Activated CD8-positive, alpha-beta T cell treated with anti-CD3 and anti-CD28 coated beads for 36 hours (primary cell): ENCODE measurements around the gene PCP4. TPM values are rescaled to one million over a fixed set of nuclear protein-coding genes. Genes with fewer than 3 reads are reported as not detected.

Experiments
- ATAC-seq: fragments of 200-7000 bp; cut with Tn5 transposase; one replicate; pipeline ENCODE4 v1.10.0; 2021; ENCODE audit warnings: mild to moderate bottlenecking, moderate library complexity
- CTCF ChIA-PET: fragments of 350-600 bp; sonication (Branson Sonifier 250); formaldehyde crosslinking; loops from one replicate; lab custom pipeline; 2021; ENCODE audit warnings: antibody characterized with exemption; lab: Charles Lee
- POLR2A ChIA-PET: fragments of 350-600 bp; sonication (Branson Sonifier 250); formaldehyde crosslinking; loops from one replicate; lab custom pipeline; 2021; ENCODE audit warnings: antibody characterized with exemption; lab: Charles Lee
- DNase-seq: peaks from one replicate; pipeline ENCODE4 v3.0.0-alpha.2; 2020
- H3K27ac Mint-ChIP-seq: one replicate; pipeline ENCODE4 v1.8.0; 2021; ENCODE audit warnings: mild to moderate bottlenecking, mixed read lengths
- H3K27me3 Mint-ChIP-seq: one replicate; pipeline ENCODE4 v1.8.0; 2021; ENCODE audit warnings: mixed read lengths
- H3K36me3 Mint-ChIP-seq: one replicate; pipeline ENCODE4 v1.8.0; 2021; ENCODE audit warnings: low read depth, mixed read lengths
- H3K4me1 Mint-ChIP-seq: one replicate; pipeline ENCODE4 v1.8.0; 2021; ENCODE audit warnings: low read depth, mixed read lengths
- H3K4me3 Mint-ChIP-seq: one replicate; pipeline ENCODE4 v1.8.0; 2021; ENCODE audit warnings: mild to moderate bottlenecking, moderate library complexity, mixed read lengths
- H3K9me3 Mint-ChIP-seq: one replicate; pipeline ENCODE4 v1.8.0; 2021; ENCODE audit warnings: mixed read lengths
- intact Hi-C: fragments of 100-400 bp; cut with micrococcal nuclease; formaldehyde crosslinking; loops from one replicate; pipeline ENCODE4 v1.10.0; 2022
- total RNA-seq, 2 experiments: library from RNA; stranded (reverse); gene quantifications; one replicate each; pipeline ENCODE4 v1.2.3, GENCODE V29; 2021
- TF ChIP-seq, protein P1 (sequence below): fragments of 200-600 bp; IDR thresholded peaks from one replicate; pipeline ENCODE4 v1.8.0; 2022; ENCODE audit warnings: antibody characterized with exemption, mild to moderate bottlenecking

PCP4 gene
- total RNA-seq, 2 experiments from 2014 or later = not detected

DNA sequence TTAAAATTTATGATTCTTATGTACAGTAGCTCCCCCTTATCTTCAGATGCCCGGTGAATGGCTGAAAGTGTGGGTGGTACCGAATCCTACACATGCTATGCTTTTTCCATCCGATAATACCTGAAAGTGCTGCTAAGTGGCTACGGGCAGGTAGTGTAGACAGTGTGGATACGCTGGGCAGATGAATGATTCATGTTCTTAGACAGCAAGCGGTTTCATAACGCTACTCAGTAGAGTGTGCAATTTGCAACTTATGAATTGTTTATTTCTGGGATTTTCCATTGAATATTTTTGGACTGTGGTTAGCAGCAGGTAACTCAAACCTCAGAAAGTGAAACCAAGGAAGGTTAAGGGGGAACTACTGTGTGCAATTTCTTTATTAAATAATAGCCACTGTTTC, 7.5 kb downstream of the PCP4 start:
- DNase-seq (no peak), ATAC-seq (no peak)
- no peak overlapping the region for H3K27ac Mint-ChIP-seq
- H3K36me3 Mint-ChIP-seq = no peaks in the 10 kb centered on the region
- ChIA-PET CTCF (no interaction called here), POLR2A (no interaction called here)
- no peak overlapping the region for H3K4me3 Mint-ChIP-seq
- H3K9me3 Mint-ChIP-seq = no peaks in the 10 kb centered on the region
- H3K4me1 Mint-ChIP-seq = no peaks in the 10 kb centered on the region
- TF ChIP-seq, protein P1, sequence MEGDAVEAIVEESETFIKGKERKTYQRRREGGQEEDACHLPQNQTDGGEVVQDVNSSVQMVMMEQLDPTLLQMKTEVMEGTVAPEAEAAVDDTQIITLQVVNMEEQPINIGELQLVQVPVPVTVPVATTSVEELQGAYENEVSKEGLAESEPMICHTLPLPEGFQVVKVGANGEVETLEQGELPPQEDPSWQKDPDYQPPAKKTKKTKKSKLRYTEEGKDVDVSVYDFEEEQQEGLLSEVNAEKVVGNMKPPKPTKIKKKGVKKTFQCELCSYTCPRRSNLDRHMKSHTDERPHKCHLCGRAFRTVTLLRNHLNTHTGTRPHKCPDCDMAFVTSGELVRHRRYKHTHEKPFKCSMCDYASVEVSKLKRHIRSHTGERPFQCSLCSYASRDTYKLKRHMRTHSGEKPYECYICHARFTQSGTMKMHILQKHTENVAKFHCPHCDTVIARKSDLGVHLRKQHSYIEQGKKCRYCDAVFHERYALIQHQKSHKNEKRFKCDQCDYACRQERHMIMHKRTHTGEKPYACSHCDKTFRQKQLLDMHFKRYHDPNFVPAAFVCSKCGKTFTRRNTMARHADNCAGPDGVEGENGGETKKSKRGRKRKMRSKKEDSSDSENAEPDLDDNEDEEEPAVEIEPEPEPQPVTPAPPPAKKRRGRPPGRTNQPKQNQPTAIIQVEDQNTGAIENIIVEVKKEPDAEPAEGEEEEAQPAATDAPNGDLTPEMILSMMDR = no peak
- intact Hi-C loops = no loop called here
- no peaks in the 10 kb centered on the region for H3K27me3 Mint-ChIP-seq

DNA sequence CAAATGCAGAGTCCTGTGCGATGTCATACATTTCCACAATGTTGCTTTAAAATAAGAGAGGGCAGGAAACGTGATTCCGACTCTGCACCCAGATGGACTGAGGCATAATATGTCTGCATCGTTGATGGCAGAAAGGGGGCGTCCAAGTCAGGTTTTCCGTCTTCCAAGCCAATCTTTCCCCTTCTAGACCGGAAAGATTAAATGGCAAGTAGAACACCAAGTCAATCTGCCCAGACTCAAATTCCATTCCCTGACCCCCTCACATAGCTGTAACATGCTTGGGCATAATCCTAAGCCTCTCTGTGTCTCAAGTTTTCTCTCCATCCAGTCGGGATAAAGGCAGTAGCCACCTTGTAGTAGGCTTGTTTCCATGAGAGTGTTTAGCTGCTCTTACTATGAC, 14.4 kb downstream of the PCP4 start:
- Mint-ChIP-seq H3K9me3 (no peaks in the 10 kb centered on the region), H3K4me3 (no peak overlapping the region), H3K4me1 (no peaks in the 10 kb centered on the region), H3K27me3 (no peaks in the 10 kb centered on the region), H3K27ac (no peak overlapping the region), H3K36me3 (no peaks in the 10 kb centered on the region)
- ATAC-seq = no peak
- TF ChIP-seq, protein P1 = no peak
- CTCF ChIA-PET = no interaction called here
- intact Hi-C loops = no loop called here
- POLR2A ChIA-PET = no interaction called here
- DNase-seq = no peak

DNA sequence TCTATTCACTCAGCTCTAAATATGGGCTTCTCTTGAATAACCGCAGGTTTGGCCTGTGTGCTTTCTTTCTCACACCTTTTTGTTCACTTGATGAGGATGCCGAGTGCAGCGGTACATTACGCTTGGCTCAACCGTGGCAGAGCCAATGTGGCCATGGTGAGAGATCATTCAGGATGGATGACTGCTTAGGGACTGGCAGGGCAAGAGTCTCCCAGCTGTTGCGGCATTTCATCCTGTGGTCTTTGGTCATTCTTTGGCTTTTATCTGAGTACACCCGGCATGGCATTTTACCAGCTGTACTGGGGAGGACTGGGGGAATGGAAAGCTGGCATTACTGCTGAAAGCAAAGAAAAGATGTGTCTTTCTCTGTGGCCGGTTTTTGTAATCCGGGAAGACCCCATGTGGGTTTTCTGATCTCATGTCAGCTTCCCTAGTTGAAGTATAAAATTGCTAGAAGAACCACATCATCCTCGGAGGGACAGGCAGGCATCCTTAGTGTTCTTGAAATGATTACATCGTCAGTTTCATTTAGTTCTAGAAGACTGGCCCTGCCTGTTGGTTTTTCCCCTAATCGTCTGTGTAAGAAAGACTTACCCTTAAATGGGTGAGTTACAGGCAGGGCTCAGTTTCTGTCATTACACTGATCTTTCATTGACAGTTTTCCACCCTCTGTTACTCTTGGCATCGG, 15.1 kb downstream of the PCP4 start:
- ATAC-seq = no peak
- no peaks in the 10 kb centered on the region for H3K9me3 Mint-ChIP-seq
- no peak overlapping the region for H3K27ac Mint-ChIP-seq
- no peak overlapping the region for H3K4me3 Mint-ChIP-seq
- H3K27me3 Mint-ChIP-seq = no peaks in the 10 kb centered on the region
- TF ChIP-seq, protein P1 = no peak
- ChIA-PET CTCF (no interaction called here), POLR2A (no interaction called here)
- no peaks in the 10 kb centered on the region for H3K36me3 Mint-ChIP-seq
- no peaks in the 10 kb centered on the region for H3K4me1 Mint-ChIP-seq
- DNase-seq = no peak
- intact Hi-C loops = no loop called here

DNA sequence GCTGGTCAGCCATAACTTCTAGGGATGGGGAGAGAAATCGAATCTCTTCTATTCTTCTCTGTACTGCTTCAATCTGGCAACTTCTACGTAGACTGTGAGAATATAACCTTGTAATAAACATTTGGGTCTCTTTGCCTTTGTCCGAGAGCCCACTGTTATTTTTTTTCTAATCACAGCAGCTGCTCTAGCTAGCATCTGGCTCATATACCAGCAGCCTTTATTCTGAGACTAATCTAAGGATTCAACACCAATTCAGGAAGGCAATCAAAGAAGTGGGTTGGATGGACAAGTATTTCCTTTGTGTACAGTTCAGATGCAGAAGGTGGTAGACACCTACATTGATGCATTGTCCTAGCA, 15.6 kb downstream of the PCP4 start:
- no peaks in the 10 kb centered on the region for H3K4me1 Mint-ChIP-seq
- DNase-seq (no peak), ATAC-seq (no peak)
- POLR2A ChIA-PET = no interaction called here
- H3K27ac Mint-ChIP-seq = no peak overlapping the region
- H3K27me3 Mint-ChIP-seq = no peaks in the 10 kb centered on the region
- TF ChIP-seq, protein P1 = no peak
- no peaks in the 10 kb centered on the region for H3K36me3 Mint-ChIP-seq
- H3K4me3 Mint-ChIP-seq = no peak overlapping the region
- CTCF ChIA-PET = no interaction called here
- no peaks in the 10 kb centered on the region for H3K9me3 Mint-ChIP-seq
- intact Hi-C loops = no loop called here

DNA sequence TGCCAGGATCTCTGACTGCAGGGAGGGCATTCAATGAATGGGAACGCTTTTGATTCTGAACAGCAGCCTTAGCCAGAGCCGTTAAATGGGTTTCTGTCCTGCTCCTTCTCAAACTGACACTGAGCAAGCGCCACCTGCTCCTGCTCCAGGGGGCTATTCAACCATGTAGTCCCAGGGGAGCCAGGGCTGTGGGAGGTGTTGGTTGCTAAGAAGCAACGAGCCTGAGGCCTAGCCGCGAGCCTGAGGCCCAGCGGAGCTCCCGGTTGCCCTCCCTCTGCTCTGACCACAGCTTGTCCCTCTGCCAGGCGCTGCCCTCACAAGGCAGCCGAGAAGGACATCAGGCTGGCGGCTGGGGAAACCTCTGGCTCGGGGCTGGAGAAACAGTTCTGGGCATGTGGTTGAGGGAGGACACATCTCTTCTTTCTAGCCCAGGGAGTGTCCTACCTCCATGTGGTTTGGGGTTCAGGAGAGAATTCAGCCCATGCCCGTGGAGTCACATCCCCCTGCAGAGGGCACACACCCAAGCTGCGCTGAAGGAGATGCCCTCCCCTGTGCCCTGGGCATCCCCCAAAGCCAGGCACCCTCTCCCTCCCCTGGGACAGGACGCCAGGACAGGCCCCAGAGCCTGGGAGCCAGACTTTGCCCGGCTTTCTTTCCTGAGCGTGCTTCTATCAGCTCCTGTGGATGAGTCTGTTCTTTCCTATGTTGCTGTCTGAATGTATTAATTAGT, 18.0 kb downstream of the PCP4 start:
- Mint-ChIP-seq H3K4me1 (no peaks in the 10 kb centered on the region), H3K36me3 (no peaks in the 10 kb centered on the region), H3K4me3 (no peak overlapping the region), H3K9me3 (no peaks in the 10 kb centered on the region), H3K27me3 (no peaks in the 10 kb centered on the region), H3K27ac (no peak overlapping the region)
- TF ChIP-seq, protein P1 = no peak
- POLR2A ChIA-PET = interaction anchor here (0.8 kb wide), 1 partner anchor 14 kb away, joined by 3 read pairs; no protein-coding TSS in a partner anchor
- DNase-seq = no peak
- CTCF ChIA-PET = no interaction called here
- ATAC-seq = no peak
- intact Hi-C loops = no loop called here
